ENCODE measurements around the gene NCAPD3.

NCAPD3 gene

DNA sequence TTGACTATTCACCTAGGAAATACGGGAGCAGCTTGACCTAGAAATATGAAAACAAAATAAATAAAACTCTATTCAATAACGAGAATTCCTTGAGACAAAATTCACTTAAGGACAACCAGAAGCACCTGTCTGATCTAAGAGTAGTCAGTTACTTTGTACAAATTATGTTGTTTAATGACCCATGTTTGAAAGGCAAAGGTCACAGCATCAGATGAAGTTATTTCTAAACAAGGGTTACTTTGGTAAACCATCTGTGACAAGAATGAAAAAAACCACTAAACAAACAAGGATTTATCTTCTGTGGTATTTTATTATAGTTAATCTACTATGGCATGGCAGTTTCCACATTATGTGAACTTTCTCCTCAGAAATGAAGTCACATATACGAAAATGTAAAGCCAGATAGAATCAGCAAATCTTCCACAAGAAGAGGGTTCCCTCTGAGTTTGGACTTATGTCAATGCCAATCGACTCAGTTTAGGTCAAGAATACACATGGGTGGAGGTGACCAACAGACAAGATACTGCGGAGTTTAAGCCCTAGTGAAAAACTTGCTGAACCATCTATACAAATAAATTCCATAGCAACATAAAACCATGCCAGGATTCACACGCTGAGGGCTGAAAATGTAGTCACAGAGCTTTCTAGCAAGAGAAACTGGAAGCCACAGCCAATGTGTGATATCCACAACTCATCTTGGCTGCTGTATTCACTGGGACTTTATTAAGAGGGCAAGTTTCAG is 53.4 kb downstream of the NCAPD3 start:
- no peak for DNase-seq

DNA sequence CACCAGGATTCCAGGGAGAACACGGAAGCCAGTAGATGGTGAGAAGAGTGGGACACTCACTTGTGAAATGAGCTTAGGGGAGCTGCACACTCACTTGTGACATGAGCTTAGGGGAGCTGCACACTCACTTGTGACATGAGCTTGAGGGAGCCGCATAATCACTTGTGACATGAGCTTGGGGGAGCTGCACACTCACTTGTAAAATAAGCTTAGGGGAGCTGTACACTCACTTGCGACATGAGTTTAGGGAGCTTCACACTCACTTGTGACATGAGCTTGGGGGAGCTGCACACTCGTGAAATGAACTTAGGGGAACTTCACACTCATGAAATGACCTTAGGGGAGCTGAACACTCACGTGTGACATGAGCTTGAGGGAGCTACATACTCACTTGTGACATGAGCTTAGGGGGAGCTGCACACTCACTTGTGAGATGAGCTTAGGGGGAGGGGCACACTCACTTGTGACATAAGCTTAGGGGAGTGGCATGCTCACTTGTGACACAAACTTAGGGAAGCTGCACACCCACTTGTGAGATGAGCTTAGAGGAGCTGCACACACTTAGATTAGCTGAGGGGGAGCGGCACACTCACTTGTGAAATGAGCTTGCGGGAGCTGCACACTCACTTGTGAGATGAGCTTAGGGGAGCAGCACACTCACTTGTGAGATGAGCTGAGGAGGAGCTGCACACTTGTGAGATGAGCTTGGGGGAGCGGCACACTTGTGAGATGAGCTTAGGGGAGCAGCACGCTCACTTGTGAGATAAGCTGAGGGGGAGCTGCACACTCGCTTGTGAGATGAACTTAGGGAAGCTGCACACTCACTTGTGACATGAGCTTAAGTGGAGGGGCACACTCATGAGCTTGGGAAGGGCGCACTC is 59.0 kb downstream of the NCAPD3 start:
- DNase-seq = no peak

DNA sequence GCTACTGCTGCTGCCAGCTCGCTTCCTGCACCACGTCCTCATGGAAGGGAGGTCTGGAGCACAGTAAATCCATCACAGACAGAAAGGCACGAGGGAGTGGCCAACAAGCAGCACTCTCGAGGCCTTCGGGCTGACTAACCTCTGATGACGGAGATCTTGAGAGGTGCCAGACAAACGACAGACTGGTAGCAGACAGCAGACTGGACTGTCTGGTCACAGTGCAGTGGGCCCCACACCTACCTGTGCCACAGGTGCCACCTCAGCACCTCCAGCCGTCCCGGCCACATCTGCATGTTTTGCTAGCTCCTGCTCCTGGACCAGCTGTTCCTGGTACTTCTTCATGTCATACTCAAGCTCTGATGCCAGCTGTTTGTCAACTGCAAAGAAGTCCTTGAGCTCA is 64.1 kb downstream of the NCAPD3 start:
- no peak for DNase-seq

DNA sequence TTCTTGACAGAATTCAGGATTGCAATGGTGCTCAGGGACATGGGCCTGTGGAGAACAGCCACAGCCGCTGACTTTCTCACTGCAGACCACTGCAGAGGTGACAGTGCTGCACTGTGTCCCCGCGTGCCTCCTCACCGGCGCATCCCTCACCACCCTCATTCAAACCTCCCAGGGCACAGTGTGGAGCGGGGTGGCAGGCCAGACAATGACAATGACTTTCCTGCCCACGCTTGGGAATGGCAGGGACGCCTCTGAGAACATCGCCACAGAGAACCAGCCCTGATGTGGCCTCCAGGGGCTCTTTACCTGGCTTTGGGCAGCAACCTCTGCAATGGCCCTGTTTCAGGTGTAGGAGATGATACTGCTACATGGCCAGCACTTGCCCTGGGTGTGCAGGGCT is 65.7 kb downstream of the NCAPD3 start:
- DNase-seq = no peak

DNA sequence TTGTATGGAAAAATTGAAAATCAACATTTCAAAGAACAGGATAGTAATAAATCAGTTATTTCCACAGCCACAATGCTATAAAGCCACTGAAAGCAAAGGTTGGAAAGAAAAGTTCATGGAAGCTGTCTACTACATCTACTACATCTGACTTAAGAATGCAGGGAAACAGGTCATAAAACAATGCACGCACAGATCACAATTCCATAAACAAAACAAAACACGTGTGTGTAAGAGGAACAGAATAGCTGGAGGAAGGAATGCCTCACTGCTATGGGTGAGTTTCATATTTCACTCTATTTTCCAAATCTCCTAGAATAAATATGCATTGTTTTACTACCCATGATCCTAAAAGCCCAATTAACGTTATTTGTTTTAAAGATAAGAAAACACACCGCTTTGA is 66.3 kb downstream of the NCAPD3 start:
- DNase-seq = no peak

DNA sequence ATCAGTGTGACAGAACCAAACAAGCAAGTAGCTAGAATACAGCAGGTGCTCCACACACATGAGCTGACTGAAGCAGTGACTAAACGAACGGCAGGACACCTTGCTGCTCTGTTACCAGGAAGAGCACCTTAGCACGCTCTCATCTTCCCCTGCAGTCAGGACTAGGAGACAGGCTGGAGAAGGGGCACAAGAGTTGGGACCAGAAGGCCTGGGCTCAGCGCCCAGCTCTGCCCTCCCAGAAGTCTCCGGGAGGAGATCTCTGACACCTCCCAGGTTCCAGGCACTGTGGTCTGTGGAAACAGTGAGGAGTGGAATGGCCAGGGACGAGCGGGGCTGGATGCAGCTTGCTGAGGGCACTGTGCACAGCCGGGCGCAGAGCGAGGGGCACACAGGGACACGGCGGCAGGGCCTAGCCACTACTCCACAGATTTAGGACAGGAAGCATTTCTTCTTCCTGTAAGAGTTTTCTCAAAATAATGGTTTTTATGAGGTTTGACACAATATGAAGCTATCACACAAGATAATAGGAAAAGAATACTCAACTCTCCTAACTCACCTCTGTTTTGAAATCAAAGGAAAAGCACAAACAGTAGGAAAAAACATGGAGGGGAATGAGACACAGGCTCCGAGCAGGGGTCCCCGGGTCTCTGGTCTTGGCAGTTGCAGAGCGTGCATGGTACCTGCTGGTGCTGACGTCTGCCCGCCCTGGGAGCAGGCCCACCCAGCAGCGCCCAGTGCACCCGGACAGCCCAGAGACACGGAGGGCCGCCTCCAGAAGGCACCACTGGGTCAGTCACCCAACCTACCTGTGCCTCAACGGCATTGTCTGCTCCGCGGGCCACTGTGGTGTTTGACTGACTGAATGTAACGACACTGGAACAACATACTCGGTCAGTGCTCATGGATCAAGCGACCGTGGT is 67.6 kb downstream of the NCAPD3 start:
- no peak for DNase-seq

DNA sequence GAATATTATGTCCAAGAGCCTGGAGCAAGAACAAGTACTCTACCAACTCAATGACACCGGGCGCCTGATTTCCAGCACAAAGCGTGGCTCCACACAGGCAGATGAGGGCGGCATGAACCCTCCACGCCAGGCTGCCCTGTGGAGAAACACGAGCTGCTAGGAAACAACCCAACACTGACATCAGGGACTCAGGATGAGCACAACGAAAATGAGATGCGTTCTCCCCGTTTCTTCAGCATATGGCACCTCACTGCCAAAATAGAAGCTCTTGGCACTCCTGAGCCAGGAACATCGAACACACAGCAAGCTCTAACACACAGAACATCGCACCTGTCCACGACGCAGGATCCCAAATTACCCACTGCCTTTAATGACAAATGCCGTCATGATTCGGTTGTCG is 68.3 kb downstream of the NCAPD3 start:
- no peak for DNase-seq

DNA sequence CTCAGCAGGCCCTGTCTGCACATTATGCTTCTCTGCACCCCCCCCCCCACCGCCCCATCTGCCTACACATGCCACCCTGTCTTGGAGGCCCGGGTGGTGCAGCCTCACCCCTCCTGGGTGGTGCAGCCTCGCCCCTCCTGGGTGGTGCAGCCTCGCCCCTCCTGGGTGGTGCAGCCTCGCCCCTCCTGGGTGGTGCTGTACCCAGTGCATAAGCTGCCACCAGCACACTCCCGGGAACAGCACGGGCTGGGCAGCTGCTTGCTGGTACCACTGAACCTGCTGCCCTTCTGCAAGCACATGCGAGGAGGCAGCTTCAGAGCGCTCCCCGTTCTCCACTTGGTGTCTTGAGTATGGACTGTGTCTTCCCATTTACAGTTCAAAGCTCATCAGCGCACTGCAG is 69.3 kb downstream of the NCAPD3 start:
- no peak for DNase-seq

DNA sequence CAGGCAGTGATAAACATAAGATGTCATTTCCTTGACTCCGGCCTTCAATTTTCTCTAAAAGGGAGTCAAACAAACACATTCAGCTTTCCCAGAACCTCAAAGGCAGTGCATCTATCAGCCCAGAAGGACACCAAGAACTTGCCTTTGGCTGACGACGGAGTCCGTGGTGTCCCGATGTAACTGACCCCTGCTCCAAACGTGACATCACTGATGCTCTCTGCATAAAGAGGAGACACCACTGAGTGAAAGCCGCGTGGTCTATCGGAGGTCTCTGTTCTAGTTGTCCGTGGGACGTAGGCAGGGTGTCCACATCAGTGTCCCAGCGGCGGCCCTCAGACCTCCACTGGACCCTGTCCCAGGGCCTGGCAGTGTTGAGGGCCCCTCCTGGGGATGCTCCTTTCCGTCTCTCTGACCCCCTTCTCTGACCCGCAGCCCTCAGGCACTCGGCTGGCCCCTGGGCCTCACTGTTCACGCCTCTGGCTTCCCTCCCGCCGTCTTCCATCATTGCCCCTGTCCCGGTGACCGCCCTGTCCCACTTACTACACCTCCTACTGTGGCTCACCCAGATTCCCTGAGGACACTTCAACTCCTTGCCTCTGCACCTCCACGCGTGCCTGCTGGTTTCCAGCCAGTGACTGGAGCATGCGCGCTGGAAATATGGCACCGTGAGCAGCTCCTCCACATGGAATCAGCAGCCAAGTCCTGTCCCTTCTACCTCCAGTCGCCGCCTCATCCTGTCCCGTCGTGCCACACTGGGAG is 70.4 kb downstream of the NCAPD3 start:
- DNase-seq = no peak

DNA sequence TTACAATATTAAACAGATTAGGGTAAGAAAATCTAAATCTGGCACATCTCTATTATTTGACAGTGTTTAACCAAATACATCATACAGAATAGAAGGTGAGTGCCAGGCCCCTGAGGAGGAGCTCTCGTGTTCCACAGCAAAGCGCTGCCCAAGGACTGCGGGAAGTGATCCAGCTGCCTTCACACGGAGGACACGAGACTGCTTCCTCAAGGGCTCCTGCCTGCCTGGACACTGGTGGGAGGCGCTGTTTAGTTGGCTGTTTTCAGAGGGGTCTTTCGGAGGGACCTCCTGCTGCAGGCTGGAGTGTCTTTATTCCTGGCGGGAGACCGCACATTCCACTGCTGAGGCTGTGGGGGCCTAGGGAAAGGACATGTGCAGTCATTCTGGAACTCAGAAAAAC is 71.1 kb downstream of the NCAPD3 start:
- peak in 1 of 58 donors; percentile 31 for DNase-seq

DNA sequence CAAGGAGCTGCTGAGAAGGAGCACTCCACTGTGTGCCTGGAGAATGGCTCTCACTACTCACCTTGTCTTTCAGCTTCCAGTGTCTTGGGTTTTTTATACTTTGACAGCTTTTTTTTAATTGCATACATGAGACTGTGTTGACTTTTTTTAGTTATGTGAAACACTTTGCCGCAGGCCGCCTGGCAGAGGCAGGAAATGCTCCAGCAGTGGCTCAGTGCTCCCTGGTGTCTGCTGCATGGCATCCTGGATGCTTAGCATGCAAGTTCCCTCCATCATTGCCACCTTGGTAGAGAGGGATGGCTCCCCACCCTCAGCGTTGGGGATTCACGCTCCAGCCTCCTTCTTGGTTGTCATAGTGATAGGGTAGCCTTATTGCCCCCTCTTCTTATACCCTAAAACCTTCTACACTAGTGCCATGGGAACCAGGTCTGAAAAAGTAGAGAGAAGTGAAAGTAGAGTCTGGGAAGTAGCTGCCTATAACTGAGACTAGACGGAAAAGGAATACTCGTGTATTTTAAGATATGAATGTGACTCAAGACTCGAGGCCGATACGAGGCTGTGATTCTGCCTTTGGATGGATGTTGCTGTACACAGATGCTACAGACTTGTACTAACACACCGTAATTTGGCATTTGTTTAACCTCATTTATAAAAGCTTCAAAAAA is 72.6 kb downstream of the NCAPD3 start:
- peak in 2 of 58 donors; percentile 22 to 44 for DNase-seq

DNA sequence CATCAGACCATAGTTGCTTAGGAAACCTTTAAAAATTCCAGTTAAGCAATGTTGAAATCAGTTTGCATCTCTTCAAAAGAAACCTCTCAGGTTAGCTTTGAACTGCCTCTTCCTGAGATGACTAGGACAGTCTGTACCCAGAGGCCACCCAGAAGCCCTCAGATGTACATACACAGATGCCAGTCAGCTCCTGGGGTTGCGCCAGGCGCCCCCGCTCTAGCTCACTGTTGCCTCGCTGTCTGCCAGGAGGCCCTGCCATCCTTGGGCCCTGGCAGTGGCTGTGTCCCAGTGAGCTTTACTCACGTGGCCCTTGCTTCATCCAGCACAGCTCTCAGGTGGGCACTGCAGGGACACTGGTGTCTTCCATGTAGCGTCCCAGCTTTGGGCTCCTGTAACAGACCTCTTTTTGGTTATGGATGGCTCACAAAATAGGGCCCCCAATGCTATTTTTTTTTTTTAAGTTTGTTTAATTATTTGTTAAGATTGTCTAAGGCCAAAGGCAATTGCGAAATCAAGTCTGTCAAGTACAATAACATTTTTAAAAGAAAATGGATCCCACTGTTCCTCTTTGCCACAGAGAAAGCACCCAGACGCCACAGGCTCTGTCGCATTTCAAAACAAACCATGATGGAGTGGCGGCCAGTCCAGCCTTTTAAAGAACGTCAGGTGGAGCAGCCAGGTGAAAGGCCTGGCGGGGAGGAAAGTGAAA is 73.4 kb downstream of the NCAPD3 start:
- peak in 27 of 58 donors; percentile 14 to 79 (median 39) for DNase-seq

DNA sequence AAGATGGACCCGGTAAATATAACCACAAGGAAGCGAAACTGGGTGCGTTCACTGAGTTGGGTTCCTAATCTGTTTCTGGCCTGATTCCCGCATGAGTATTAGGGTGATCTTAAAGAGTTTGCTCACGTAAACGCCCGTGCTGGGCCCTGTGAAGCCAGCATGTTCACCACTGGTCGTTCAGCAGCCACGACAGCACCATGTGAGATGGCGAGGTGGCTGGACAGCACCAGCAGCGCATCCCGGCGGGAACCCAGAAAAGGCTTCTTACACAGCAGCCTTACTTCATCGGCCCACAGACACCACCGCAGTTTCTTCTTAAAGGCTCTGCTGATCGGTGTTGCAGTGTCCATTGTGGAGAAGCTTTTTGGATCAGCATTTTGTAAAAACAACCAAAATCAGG is 74.4 kb downstream of the NCAPD3 start:
- peak in 3 of 58 donors; percentile 20 to 37 (median 35) for DNase-seq

DNA sequence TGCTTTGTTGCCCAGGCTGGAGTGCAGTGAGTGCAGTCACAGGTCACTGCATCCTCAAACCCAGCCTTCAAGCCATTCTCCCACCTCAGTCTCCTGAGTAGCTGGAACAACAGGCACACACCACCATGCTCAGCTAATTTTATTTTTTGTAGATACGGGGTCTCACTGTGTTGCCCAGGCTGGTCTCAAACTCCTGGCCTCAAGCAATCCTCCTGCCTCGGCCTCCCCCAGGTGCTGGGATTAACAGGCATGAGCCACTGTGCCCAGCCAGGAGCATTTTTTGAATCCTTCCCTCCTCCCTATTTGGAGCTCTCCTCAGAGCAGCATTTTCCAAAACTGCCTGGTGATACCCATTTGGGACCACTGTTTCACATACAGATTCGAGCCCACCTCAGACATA is 77.2 kb downstream of the NCAPD3 start:
- no peak for DNase-seq

DNA sequence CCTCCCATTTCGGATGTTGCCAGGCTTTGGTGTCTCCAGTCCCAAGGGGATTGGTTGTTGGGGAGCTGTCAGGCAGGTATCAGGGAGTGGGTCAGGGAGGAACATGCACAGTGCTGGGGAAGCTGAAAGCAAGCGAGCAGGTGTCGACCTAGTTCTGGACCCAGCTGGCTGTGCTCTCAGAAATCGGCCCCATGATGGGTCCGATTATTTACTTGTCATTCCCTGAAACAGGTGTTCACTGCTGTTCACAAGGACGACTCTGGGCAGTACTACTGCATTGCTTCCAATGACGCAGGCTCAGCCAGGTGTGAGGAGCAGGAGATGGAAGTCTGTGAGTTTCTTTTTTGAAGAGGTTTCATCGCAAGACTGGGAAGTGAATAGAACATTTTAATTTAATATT is 78.1 kb downstream of the NCAPD3 start:
- DNase-seq = no peak

DNA sequence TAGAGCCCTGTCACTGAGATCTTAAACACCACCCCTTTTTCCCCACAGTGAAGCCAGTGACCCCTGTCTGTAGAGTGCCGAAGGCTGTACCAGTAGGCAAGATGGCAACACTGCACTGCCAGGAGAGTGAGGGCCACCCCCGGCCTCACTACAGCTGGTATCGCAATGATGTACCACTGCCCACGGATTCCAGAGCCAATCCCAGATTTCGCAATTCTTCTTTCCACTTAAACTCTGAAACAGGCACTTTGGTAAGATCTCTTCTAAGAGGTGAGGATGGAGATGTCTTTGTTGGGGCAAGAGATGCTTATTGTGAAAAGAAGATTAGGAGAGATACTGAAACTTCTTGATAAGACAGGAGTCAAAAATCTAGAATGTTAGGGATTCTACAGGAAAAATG is 79.0 kb downstream of the NCAPD3 start:
- no peak for DNase-seq

DNA sequence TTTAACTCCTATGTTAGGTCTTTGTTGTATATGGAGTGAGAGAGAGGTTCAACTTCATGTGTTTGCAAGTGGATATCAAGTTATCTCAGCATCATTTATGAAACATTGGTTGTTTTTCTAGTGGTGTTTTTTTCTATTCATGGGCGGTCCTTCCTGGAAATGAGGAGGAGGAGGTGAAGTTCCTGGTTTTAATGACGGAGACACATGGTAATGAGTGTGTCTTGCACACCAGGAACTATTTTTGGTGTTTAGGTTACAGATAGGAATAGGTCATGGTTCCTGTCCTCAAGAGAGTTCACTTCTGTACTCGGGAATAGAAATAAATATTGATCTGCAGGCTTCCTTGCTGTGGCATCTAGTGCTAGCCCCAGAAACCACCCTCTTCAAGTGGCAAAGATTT is 80.0 kb downstream of the NCAPD3 start:
- DNase-seq = no peak

DNA sequence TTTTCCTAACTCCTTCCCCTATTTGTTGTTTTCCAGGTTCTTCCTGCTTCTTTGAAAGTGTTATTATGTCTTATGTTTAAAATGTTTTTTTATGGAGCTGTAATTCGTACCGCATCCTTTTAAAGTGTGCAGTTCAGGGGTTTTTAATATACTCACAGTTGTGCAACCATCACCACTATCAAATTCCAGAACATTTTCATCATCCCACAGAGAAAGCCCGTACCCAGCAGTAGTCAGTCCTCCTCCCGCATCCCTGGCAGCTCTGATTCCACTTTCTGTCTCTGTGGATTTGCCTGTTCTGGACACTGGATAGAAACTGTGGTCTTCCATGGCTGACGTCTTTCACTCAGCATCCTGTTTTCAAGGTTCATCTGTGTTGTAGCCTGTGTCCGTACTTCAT is 81.2 kb downstream of the NCAPD3 start:
- no peak for DNase-seq

DNA sequence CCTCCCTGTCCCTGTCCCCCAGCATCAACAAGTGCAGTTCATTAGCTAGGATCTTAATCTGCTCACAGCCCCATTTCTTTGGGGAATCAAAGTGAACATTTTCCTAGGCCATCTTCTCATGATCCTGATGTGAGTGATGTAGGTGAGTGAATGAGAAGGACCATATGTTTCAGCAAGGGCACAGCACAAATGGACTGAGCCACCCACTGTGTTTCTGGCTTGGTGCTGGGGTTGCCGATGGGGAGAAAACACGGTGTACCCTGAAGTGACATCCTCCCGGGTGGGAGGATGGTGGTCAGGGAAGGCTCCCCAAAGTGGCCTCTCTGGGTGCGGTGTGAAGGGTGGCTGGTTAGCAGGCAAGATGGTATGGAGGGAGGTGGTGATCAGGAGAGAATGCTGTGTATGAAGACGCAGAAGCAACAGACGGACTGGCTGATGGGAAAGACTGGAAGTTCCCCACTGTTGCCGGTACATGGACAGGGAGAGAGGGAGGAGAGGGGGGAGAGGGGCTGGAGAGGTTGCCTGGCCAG is 82.7 kb downstream of the NCAPD3 start:
- DNase-seq = no peak
